KOPT-K1 (cell line): ENCODE results near the gene FDXR.

Experiments
- H3K27ac ChIP-seq: fragments of 200-600 bp; sonication (generic); 2 replicates; pipeline ENCODE4 v1.5.1; 2016; ENCODE audit warnings: antibody characterized with exemption, mild to moderate bottlenecking, low read depth, low read length; ENCODE audit not compliant: poor library complexity, severe bottlenecking
- H3K36me3 ChIP-seq: fragments of 200-600 bp; sonication (generic); 2 replicates; pipeline ENCODE4 v1.5.1; 2017; ENCODE audit warnings: antibody characterized with exemption, mild to moderate bottlenecking, low read length, moderate library complexity; ENCODE audit not compliant: insufficient read depth
- H3K9me3 ChIP-seq: fragments of 200-600 bp; sonication (generic); 2 replicates; pipeline ENCODE4 v1.5.1; 2017; ENCODE audit warnings: antibody characterized with exemption, low read length, mild to moderate bottlenecking; ENCODE audit not compliant: insufficient read depth, poor library complexity, severe bottlenecking

Gene FDXR

GRCh38 chr17:74868251-74868907, 4.4 kb downstream of the FDXR start:
- Histone ChIP-seq H3K9me3 (no peaks in the 10 kb centered on the region), H3K36me3 (peaks cover 10% of the 10 kb centered on the region; the same call in 1 of the 2 replicates), H3K27ac (no peak overlapping the region)

DNA sequence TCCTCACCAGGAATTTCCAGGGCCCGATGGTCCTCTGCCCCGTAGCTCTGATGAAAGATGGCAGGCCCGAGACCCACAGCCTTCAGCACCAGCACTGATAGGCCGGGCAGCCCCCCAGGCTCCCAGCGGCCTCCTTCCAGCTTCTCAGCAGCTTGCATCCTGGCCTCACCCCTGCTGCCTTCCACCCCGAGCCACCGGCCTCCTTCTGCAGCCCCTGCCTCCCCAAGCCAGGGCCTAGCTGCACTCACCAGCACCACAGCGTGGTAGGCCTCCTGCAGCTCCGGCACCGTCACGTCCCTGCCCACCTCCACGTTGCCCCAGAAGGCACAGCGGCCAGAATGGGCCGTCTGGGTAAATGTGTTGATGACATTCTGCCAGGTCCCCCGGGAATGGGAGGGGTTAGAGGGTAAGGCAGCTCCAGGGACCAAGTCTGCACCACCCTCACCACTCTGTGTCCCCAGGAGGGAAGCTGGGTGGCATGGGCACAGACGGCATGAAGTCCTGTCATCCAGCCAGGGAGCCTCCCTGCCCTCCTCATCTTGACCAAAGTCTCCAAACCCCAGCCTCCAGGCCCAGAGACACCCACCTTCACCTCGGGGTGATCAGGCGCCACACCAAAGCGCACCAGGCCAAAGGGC, 6.5 kb downstream of the FDXR start:
- Histone ChIP-seq H3K27ac (no peak overlapping the region), H3K36me3 (peaks cover 10% of the 10 kb centered on the region; the same call in 1 of the 2 replicates), H3K9me3 (no peaks in the 10 kb centered on the region)

DNA sequence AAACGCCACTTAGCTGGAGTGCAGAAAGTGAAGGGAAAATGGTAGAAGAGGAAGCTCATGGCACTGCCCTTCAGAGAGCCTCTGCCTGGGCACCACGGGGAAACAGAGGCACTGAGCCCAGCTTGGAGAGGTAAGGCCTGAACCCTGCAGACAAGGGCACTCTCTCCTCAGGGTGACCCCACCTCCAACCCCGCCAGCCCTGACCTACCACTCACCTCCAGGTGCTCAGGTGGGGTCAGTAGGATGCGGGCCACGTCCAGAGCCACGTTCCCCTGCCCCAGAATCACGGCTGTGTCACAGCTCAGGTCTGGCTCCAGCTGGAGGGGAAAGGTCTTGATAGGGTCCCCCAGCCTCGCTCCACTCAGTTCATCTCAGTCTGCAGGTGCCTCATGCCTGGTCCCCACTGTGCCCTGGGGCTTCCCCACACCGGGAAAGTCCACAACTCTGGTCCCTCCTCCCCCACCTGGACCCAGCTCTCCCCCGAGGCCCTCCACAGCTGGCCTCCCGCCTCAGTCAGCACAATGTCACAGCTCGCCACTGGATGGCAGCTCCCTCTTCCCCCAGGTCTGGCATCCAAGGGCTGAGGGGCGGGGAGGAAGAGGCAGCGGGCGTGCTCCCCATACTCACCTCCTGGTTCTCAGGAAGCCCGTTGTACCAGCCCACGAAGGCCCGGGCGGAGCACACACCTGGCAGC, 7.1 kb downstream of the FDXR start:
- H3K27ac ChIP-seq, result no peak overlapping the region
- H3K36me3 ChIP-seq, result peaks cover 10% of the 10 kb centered on the region; the same call in 1 of the 2 replicates
- H3K9me3 ChIP-seq, result no peaks in the 10 kb centered on the region

GRCh38 chr17:74864866-74865395, 7.9 kb downstream of the FDXR start:
- Histone ChIP-seq H3K9me3 (no peaks in the 10 kb centered on the region), H3K36me3 (peaks cover 10% of the 10 kb centered on the region; the same call in 1 of the 2 replicates), H3K27ac (no peak overlapping the region)

GRCh38 chr17:74864297-74864865, 8.4 kb downstream of the FDXR start:
- Histone ChIP-seq H3K9me3 (no peaks in the 10 kb centered on the region), H3K36me3 (peaks cover 10% of the 10 kb centered on the region; the same call in 1 of the 2 replicates), H3K27ac (no peak overlapping the region)

GRCh38 chr17:74863420-74864296, 9.1 kb downstream of the FDXR start:
- peaks cover 10% of the 10 kb centered on the region; the same call in 1 of the 2 replicates for H3K36me3 ChIP-seq
- H3K27ac ChIP-seq, result no peak overlapping the region
- H3K9me3 ChIP-seq, result no peaks in the 10 kb centered on the region

- no peaks in the 10 kb centered on the region for H3K9me3 ChIP-seq
- H3K36me3 ChIP-seq, result peaks cover 10% of the 10 kb centered on the region; the same call in 1 of the 2 replicates
- H3K27ac ChIP-seq, result no peak overlapping the region
These were observed 9.9 kb downstream of the FDXR start for GRCh38 chr17:74862919-74863318.

GRCh38 chr17:74862108-74862901, 10.5 kb downstream of the FDXR start:
- Histone ChIP-seq H3K36me3 (peaks cover 10% of the 10 kb centered on the region; the same call in 1 of the 2 replicates), H3K27ac (no peak overlapping the region), H3K9me3 (no peaks in the 10 kb centered on the region)

GRCh38 chr17:74861662-74862107, 11.1 kb downstream of the FDXR start:
- H3K9me3 ChIP-seq, result no peaks in the 10 kb centered on the region
- H3K27ac ChIP-seq, result no peak overlapping the region
- peaks cover 10% of the 10 kb centered on the region; the same call in 1 of the 2 replicates for H3K36me3 ChIP-seq

DNA sequence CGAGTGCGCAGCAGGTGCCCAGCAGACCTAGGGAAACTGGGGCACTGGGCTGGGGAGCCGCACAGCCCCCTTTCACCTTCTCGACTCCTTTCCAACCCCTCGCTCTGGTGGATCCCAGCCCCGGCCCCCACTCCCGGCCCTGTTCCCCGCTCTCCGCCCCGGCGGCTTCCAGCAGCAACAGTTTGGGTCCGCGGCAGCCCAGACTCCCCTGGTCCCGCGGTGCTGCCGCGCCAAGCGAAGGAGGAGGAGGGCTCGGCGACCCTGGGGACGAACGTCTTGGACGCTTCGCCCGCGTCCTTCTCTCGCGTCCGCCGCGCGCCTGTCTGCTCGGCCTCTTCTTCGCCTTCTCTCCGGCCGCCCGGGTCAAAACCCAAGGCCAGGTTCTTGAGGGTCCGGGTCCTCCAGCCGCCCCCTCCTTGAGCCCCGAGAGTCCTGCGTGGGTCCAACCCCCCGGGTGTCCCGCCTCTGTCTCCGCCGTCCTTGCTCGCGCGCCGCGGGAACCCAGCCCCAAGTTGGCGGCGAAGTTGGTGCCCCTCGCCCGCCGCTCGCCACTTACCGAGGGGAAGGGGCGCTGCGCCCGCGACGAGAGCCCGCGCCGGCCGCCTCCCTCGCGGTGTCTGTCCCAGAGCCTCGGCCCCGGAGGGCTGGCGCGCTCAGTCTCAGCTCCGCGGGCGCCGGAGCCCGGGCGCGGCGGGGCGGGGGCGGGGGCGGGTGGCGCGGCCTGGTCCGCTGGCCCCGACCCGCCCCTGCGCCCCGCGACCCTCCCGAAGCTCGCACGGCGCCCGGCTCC, 11.7 kb downstream of the FDXR start:
- no peaks in the 10 kb centered on the region for H3K9me3 ChIP-seq
- no peak overlapping the region for H3K27ac ChIP-seq
- peaks cover 10% of the 10 kb centered on the region; the same call in 1 of the 2 replicates for H3K36me3 ChIP-seq

DNA sequence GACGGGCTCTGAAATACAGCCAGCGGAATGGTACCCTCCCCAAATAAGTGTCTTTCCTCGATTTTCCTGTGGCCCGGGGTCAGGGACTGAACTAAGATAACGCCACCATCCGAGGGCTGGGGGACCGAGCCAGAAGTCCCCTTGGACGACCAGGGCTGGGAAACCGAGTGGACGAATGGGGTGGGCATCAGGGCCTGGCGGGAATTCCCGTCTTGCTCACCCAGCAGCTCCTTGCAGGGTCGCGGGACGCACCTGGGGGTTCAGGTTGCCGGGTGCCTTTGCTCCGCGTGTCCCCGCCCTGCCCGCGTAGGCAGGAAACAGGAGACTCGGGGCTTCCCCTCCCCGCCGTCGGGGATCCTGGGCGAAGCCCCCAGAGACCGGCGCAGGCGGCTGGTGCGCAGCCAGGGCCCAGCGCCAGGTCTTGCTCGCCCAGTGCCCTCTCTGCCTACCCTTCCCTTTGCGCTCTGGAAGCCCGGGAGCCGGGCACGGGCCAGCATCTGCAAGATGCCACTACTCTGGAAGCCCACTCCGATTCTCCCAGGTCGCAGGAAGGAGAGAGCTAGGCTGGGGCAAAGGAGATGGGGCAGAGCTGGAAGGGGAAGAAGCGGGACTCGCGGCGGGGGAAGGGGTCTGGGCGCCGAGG, 12.4 kb downstream of the FDXR start:
- Histone ChIP-seq H3K27ac (no peak overlapping the region), H3K36me3 (peaks cover 6% of the 10 kb centered on the region; the same call in 1 of the 2 replicates), H3K9me3 (no peaks in the 10 kb centered on the region)

GRCh38 chr17:74859459-74860228, 13.2 kb downstream of the FDXR start, which contains the start of gene GRIN2C:
TSS of gene GRIN2C (minus strand) at chr17:74859885. CDS start at chr17:74855092, 4,793 bp downstream.
- Histone ChIP-seq H3K36me3 (0 out of 2 replicates have a peak, but pooled peaks cover 5% of the 10 kb centered on the region), H3K27ac (no peak within 1 kb of the TSS), H3K9me3 (no peaks in the 10 kb centered on the region)
